Measurements from ENCODE around the gene MBP.

MBP gene

DNA sequence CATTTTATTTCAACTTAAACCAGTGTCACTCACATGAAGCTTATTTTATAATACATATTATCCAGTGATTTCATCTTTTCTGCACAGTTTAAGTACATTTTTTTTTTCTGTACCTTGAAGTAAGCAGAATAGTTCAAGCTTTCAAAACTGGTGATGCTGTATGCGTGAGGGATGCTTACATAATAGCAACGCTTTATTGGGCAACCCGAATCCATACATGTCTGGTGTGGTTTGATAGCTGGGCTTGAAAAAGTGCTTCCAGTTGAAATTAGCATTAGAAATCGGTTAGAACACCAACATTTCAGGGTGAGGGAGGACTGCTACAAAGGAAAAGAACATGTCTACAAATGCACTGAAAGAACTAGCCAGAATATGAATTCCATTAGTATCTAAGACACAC is 117.4 kb downstream of the MBP start:
- DNase-seq (ENCODE audit: low read depth): no peak
- H3K4me3 ChIP-seq (ENCODE audit: low read length): no peak overlapping the region
- TF ChIP-seq, protein P1, sequence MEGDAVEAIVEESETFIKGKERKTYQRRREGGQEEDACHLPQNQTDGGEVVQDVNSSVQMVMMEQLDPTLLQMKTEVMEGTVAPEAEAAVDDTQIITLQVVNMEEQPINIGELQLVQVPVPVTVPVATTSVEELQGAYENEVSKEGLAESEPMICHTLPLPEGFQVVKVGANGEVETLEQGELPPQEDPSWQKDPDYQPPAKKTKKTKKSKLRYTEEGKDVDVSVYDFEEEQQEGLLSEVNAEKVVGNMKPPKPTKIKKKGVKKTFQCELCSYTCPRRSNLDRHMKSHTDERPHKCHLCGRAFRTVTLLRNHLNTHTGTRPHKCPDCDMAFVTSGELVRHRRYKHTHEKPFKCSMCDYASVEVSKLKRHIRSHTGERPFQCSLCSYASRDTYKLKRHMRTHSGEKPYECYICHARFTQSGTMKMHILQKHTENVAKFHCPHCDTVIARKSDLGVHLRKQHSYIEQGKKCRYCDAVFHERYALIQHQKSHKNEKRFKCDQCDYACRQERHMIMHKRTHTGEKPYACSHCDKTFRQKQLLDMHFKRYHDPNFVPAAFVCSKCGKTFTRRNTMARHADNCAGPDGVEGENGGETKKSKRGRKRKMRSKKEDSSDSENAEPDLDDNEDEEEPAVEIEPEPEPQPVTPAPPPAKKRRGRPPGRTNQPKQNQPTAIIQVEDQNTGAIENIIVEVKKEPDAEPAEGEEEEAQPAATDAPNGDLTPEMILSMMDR (conservative IDR thresholded peaks at IDR 0.05; ENCODE audit: low read depth, low read length): no peak

DNA sequence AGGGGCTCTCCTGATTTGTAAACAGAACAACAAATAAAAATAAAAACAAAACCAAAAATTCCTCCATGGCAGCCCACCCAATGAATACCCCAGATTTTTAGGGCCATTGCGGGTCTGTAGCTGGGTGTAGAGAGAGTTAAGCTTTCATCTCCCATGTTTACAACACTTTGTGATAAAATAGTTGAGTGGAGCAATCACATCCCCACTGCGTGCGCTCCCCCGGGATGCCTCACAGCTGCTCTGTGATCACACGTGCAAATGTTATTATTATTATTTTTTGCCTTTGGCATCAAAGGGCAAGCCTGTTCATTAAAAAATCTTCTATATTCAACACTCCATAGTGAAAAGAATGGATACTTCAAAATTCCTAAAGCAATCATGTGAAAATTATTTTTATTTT is 118.0 kb downstream of the MBP start:
- H3K4me3 ChIP-seq (ENCODE audit: low read length): no peak overlapping the region
- no peak for DNase-seq (ENCODE audit: low read depth)
- TF ChIP-seq, protein P1 (conservative IDR thresholded peaks at IDR 0.05; ENCODE audit: low read depth, low read length): no peak

DNA sequence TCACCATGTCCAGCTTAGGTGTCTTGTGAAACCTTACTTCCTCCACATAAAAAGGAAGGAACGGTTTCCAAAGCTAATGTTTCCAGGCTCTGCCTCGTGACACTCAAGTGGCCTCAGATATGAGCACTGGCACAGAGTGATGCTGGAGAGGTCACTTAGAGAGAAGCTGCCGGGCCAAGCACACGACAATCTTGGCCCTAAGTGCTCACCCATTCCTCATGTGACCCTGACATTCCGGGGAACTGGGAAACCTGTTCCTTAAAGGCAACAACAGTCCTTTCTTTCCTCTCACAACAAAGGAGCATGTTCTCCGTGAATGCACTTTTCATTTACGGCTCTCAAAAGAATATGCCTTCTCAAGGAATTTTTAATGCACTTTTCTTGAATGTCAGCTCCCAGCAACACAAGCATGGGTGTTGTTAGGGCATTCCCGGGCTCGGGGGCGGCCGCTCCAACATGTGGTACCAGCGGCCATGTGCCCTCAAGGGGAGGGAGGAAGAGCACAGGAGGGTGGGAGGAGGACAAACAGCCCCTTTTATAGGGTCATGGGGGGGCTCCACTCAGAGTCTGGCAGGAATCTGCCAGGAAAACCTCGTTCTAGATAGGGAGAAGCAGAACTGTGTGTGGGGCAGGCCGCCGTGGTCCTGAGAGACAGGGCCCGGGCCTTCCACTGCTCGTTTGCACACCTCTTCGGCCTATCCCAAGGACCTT is 118.6 kb downstream of the MBP start:
- TF ChIP-seq, protein P1 (conservative IDR thresholded peaks at IDR 0.05; ENCODE audit: low read depth, low read length): no peak
- H3K4me3 ChIP-seq (ENCODE audit: low read length): no peak overlapping the region
- DNase-seq (ENCODE audit: low read depth): peak; percentile 13

DNA sequence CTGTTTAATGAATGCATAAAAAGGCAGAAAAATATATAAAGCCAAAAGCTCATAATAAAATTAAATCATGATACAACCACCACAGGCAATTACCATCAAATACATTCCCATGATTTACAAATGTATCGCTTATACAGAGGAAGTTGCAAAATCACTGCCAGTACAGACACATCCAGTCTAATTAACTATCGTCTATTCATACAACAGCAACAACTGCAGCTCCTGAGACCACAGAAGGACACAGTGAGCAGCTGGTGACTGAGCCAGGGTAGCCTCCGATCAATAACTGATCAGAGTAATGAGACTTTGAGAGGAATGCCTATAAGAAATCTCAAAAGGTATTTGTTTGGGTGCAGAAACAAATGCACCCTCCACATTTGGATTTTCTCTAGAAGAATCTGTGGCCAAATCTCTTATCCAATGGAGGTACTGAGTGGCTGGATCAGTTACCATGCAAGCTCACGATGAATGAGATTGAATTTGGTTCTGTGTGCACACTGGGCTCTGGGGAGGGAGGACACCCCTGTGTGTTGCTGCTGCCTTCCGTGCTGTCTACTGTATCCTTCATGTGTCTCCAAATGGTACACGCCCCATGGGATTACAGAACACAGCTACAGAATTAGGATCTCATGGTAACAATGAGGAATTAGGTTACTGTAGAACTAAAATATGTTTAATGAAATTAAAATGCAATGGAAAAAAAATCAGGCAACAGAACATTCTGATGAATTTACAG is 119.6 kb downstream of the MBP start:
- no peak overlapping the region for H3K4me3 ChIP-seq (ENCODE audit: low read length)
- no peak for DNase-seq (ENCODE audit: low read depth)
- TF ChIP-seq, protein P1 (conservative IDR thresholded peaks at IDR 0.05; ENCODE audit: low read depth, low read length): no peak

DNA sequence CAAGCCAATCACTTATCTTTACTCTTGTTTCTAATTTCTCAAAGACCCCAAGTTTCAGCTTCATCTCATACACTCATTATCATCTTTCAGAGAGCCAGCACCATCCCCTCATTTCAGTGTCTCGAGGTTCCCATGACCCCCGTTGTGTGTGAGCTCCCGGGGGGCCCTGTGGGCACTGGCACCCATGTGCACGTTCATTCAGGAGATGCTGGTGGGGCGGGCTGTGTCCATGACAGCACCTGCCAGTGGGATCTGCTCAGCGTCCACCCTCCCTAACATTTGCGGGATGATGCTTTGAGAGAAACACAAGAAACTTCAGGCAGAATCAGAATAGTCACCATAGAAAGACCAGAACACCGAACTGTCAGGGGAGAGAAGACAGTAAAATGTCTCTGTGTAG is 120.5 kb downstream of the MBP start:
- TF ChIP-seq, protein P1 (conservative IDR thresholded peaks at IDR 0.05; ENCODE audit: low read depth, low read length): no peak
- H3K4me3 ChIP-seq (ENCODE audit: low read length): no peak overlapping the region
- DNase-seq (ENCODE audit: low read depth): no peak

DNA sequence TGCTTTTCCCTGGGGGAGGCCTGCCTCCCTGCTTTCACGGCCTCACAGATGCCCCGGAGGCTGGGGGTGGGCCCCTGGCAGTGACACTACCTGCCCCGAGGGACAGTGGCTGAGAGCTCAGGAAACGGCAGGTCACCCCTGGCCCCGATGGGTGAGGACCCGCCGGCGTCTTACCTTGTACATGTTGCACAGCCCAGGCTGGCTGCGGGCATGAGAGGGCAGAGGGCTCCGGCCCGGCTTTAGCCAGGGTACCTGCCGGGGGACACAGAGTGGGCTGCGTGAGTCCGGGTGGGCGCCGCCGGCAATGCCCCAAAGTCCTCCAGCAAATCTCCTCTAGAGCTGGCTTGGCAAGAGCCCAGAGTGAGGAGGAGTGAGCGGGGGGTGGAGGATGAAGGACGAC is 122.9 kb downstream of the MBP start:
- no peak for DNase-seq (ENCODE audit: low read depth)
- TF ChIP-seq, protein P1 (conservative IDR thresholded peaks at IDR 0.05; ENCODE audit: low read depth, low read length): no peak
- no peak overlapping the region for H3K4me3 ChIP-seq (ENCODE audit: low read length)
